HL-60/S4 treated with retinoic acid at 250 ng/mL for 4 days and 3 days (cell line): ENCODE results near the gene PDE10A.
"Not testable (repeated sequence)": the region's sequence is repeated elsewhere in the genome, so short reads cannot be mapped to it uniquely, and the experiment has no call there.

Experiments used
- in situ Hi-C: fragments of 300-500 bp; cut with MboI; formaldehyde crosslinking; loops from 2 replicates; pipeline ENCODE4 v1.7.0; 2022; ENCODE audit warnings: low sequenced_read_pairs

PDE10A gene

DNA sequence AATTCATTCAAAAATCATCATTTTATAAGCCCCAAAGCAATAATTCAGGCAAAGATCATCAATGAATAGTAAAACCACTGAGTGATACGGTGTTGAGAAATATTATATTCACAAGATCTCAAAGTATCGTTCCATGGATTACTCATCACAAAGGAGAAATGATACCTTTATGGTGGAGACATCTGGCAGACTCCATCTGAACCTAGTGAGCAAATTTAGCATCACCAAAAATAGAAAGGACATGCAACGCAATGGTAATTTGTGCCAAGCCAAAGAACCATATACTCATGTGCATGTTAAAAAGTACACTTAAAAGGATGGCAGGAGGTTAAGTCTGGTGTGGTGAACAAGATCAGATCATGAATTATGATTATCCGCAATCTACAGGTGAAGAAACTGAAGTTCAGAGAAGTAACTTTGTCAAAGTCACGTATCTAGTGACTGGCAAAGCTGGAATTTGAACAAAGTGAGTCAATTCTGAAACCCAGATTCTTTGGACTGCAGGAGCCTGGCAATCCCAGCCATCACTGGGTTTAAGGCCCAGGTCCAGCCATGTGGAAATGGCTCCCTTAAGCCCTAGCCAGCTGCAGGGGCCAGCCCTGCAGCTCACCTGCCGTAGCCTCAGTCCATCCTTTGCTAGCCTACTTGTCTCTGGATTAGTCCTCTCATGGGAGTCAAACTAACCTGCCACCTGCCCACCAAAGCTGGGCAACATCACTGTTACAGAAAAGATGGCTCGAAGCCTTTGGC lies 68.3 kb downstream of the PDE10A start:
- in situ Hi-C loops: no loop called here

DNA sequence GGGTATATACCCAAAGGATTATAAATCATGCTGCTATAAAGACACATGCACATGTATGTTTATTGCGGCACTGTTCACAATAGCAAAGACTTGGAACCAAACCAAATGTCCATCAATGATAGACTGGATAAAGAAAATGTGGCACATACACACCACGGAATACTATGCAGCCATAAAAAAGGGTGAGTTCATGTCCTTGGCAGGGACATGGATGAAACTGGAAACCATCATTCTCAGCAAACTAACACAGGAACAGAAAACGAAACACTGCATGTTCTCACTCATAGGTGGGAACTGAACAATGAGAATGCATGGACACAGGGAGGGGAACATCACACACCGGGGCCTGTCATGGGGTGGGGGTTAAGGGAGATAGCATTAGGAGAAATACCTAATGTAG lies 70.1 kb downstream of the PDE10A start:
- in situ Hi-C loops: not testable (repeated sequence)

- in situ Hi-C loops: no loop called here
Observed at GRCh38 chr6:165588515-165588914, 74.5 kb downstream of the PDE10A start.

- in situ Hi-C loops: no loop called here
Observed at GRCh38 chr6:165587206-165587605, 75.8 kb downstream of the PDE10A start.

DNA sequence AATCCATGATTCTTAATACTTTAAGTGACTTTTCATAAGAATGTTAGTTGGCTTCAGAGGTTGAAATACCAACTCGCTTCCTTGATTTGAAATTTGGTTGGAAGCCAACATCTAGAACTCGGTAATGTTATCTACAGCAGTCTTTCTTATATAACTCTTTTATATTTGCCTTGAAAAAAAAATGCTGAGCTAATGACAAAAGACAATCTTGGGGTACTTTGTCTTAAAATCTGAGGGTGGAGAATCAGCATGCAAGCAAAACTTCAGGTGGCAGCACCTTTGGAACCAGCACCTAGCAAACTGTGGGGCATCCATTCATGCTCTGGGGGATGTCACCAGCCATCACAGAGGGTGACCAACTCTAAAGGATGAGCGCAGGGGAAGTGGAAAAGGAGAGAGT lies 76.3 kb downstream of the PDE10A start:
- in situ Hi-C loops: no loop called here

GRCh38 chr6:165585060-165585459 lies 78.0 kb downstream of the PDE10A start:
- in situ Hi-C loops: no loop called here

DNA sequence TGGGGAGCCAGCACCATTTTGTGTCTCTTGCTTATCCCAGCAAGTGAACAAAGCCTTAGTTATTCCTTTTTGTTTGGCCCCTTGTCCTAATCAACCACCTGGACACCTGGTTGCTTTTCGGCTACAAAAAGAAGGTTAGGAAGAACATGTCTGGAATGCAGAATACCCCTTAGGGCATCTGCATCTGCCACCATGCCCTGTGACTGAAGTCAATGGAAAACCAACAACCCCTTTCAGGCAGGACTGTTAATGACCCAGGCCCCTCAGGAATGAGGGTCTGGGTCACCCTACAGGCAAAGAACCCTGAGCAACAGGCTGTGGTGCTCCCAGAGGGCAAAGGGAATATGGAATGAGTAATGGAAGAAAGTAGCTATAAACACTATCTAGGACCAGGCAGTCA lies 78.5 kb downstream of the PDE10A start:
- in situ Hi-C loops: no loop called here

DNA sequence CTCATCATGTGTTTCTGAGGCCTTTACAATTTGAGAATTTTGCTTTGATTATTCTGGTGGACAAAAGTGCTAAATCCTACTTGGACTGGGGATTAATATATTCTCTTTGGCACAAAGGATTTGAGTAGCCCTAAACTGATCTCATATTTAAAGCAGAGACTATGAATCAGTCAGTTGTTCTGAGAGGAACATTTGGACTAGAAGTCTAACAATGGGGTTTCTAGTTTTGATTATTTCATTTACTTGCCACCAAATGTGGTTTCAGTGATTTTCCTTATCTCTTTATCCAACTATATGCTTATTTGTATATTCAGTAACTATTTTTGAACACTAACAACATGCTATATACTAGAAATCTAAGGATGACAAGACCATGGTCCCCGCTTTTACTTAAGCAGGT lies 81.4 kb downstream of the PDE10A start:
- in situ Hi-C loops: no loop called here

DNA sequence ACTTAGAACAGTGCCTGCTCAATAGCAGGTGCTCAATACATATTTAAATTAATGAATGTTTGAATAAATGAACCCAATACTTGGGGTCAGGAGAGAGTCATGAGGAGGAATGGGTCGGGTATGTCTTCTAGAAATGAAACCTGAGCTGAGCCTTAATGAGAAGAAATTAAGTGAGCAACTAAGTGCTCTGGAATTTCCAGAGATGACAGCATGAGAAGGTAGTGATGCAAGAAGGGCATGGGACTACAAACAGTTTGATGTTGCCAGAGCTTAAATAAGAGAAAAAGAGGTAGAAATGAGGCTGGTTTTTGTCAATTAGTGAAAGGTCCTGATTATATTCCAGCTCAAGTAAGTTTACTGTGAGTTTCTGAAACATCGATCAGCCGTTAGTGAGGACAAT lies 82.9 kb downstream of the PDE10A start:
- in situ Hi-C loops: no loop called here

- in situ Hi-C loops: no loop called here
Observed at GRCh38 chr6:165579151-165579550, 83.9 kb downstream of the PDE10A start.

- in situ Hi-C loops: no loop called here
Observed at GRCh38 chr6:165577556-165577955, 85.5 kb downstream of the PDE10A start.

GRCh38 chr6:165575158-165575549 lies 87.9 kb downstream of the PDE10A start:
- in situ Hi-C loops: no loop called here

- in situ Hi-C loops: no loop called here
Observed at GRCh38 chr6:165574220-165575157, 88.6 kb downstream of the PDE10A start.

DNA sequence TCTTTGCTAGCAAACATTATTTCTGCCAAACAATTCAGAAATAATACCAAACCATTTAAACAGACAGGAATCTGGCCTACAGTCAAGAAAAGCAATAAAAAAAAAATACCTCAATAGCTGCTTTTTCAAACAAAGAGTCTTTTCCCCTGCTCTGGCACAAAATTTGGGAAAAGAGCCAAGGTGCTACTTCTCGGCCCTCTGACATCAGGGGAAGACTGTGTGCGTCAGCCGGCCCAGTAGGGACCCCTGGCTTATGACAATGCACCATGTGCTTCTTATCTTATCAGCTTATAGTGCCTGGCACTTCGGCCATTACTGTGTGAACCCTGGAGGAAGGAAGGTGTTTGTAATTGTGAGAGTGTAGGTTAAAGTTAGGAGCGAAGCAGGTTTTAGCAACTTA lies 89.4 kb downstream of the PDE10A start:
- in situ Hi-C loops: no loop called here

DNA sequence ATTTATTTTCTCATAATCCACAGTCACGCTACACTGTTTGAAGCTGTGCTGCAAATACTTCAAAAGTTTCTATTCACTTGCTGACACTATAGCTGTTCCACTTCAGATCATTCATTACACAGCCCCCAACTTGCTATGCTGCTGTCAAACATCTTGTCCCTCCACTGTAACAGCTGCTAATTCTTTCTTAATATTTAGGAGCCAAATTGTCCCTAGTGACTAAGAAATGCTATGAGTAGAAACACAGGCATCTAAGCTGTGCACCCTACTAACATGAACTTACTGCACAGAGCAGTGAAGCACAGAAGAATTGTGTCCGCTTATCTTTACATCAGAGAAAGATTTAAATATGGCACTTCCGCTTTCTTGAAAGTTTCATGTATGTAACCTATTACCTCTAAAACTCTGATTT lies 91.3 kb downstream of the PDE10A start:
- in situ Hi-C loops: no loop called here

GRCh38 chr6:165571068-165571682 lies 91.9 kb downstream of the PDE10A start:
- in situ Hi-C loops: no loop called here

DNA sequence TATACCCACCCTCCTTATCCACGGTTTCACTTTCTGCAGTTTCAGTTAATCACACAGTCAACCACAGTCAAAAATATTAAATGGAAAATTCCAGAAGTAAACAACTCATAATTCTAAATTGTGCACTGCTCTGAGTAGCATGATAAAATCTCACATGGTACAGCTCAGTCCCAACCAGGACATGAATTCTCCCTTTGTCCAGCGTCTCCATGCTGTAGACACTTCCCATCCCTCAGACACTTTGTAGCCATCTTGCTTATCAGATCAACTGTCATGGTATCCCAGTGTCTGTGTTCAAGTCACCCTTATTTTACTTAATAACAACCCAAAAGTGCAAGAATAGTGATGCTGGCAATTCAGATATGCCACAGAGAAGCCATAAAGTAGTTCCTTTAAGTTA lies 94.7 kb downstream of the PDE10A start:
- in situ Hi-C loops: no loop called here

- in situ Hi-C loops: no loop called here
Observed at GRCh38 chr6:165566088-165566828, 96.8 kb downstream of the PDE10A start.

- in situ Hi-C loops: no loop called here
Observed at GRCh38 chr6:165562421-165563090, 100.5 kb downstream of the PDE10A start.

- in situ Hi-C loops: no loop called here
Observed at GRCh38 chr6:165559632-165560031, 103.4 kb downstream of the PDE10A start.
